HL-60 (cell line): Measurements from ENCODE around the gene NUP210.

Experiments
- DNase-seq, 2 experiments: peaks; one replicate each; pipeline ENCODE4 v3.0.0-alpha.2; 2010 to 2020; ENCODE audit warnings: low read depth in 1 of 2, low spot score in 1 of 2
- H3K27ac ChIP-seq: fragments of 250-450 bp; sonication (Bioruptor Pico); replicated peaks from 2 replicates; pipeline ENCODE4 v1.5.1; 2020; ENCODE audit warnings: mild to moderate bottlenecking, moderate library complexity
- H3K27me3 ChIP-seq: fragments of 250-450 bp; sonication (Bioruptor Pico); 2 replicates; pipeline ENCODE4 v1.5.1; 2021; ENCODE audit warnings: mild to moderate bottlenecking, moderate library complexity; ENCODE audit not compliant: insufficient read depth, poor library complexity, severe bottlenecking
- H3K4me3 ChIP-seq: replicated peaks from 2 replicates; pipeline ENCODE4 v1.5.1; 2011; ENCODE audit warnings: mild to moderate bottlenecking, control low read depth, low read length; ENCODE audit not compliant: insufficient read depth
- CTCF ChIP-seq: IDR thresholded peaks from one replicate; pipeline ENCODE4 v1.5.1; 2011; ENCODE audit warnings: low read length, control low read depth, inconsistent platforms; ENCODE audit not compliant: insufficient read depth
- GABPA ChIP-seq: IDR thresholded peaks from 2 replicates; pipeline ENCODE4 v1.6.1; 2012; ENCODE audit warnings: low read depth
- POLR2AphosphoS5 ChIP-seq: IDR thresholded peaks from 2 replicates; pipeline ENCODE4 v1.6.1; 2012; ENCODE audit warnings: low read depth
- REST ChIP-seq: IDR thresholded peaks from 2 replicates; pipeline ENCODE4 v1.6.1; 2012; ENCODE audit warnings: low read depth; ENCODE audit not compliant: insufficient replicate concordance
- SPI1 ChIP-seq: IDR thresholded peaks from 2 replicates; pipeline ENCODE4 v1.6.1; 2012; ENCODE audit warnings: low read depth, mild to moderate bottlenecking, borderline replicate concordance

NUP210 gene

GRCh38 chr3:13425689-13426088 is 5.6 kb upstream of the NUP210 start:
- H3K4me3 ChIP-seq = no peak overlapping the region
- no peaks in the 10 kb centered on the region for H3K27me3 ChIP-seq
- no peak for DNase-seq
- H3K27ac ChIP-seq = no peak overlapping the region
- TF ChIP-seq CTCF = no peak
- no peak for TF ChIP-seq REST
- no peak for TF ChIP-seq SPI1
- no peak for TF ChIP-seq GABPA
- TF ChIP-seq POLR2AphosphoS5 = no peak

- Histone ChIP-seq H3K4me3 (no peak overlapping the region), H3K27me3 (no peaks in the 10 kb centered on the region), H3K27ac (no peak overlapping the region)
- TF ChIP-seq CTCF (no peak), REST (no peak), GABPA (no peak), SPI1 (no peak)
- DNase-seq = no peak
Measured at GRCh38 chr3:13424865-13425617, 4.9 kb upstream of the NUP210 start.

GRCh38 chr3:13424141-13424844 is 4.2 kb upstream of the NUP210 start:
- no peak for TF ChIP-seq REST
- TF ChIP-seq SPI1 = no peak
- no peak for TF ChIP-seq CTCF
- TF ChIP-seq GABPA = no peak
- no peak for TF ChIP-seq POLR2AphosphoS5
- Histone ChIP-seq H3K27ac (no peak overlapping the region), H3K27me3 (no peaks in the 10 kb centered on the region), H3K4me3 (no peak overlapping the region)
- no peak for DNase-seq
